Upper lobe of left lung (tissue), 6 donors: ENCODE results near the gene ZNF845. TPM values are rescaled to one million over a fixed set of nuclear protein-coding genes. Genes with fewer than 3 reads are reported as not detected.
A peak's percentile ranks its signal among the peaks of the same experiment; 100 is the strongest.

Experiments used
- ATAC-seq, 2 donors: fragments of 200-7000 bp; cut with Tn5 transposase; one replicate each; pipeline ENCODE4 v1.9.1; 2022; ENCODE audit warnings: mild to moderate bottlenecking in 2 of 2, moderate library complexity in 2 of 2; ENCODE audit not compliant: low FRiP score in 2 of 2
- DNase-seq, 2 donors: peaks; one replicate each; pipeline ENCODE4 v3.0.0-alpha.2; 2019 to 2020
- H3K27ac ChIP-seq, 4 donors: fragments of 200-600 bp; sonication (generic); one replicate each; pipeline ENCODE4 v1.5.1; 2016 to 2019
- H3K27me3 ChIP-seq, 4 donors: fragments of 200-600 bp; sonication (generic); one replicate each; pipeline ENCODE4 v1.5.1; 2017 to 2019
- H3K36me3 ChIP-seq, 4 donors: fragments of 200-600 bp; sonication (generic); one replicate each; pipeline ENCODE4 v1.5.1; 2016 to 2019
- H3K4me1 ChIP-seq, 4 donors: fragments of 200-600 bp; sonication (generic); one replicate each; pipeline ENCODE4 v1.5.1; 2018 to 2019
- H3K4me3 ChIP-seq, 4 donors: fragments of 200-600 bp; sonication (generic); one replicate each; pipeline ENCODE4 v1.5.1; 2017 to 2019; ENCODE audit warnings: mild to moderate bottlenecking in 2 of 4, moderate library complexity in 1 of 4
- H3K9me3 ChIP-seq, 4 donors: fragments of 200-600 bp; sonication (generic); one replicate each; pipeline ENCODE4 v1.5.1; 2018 to 2019
- EP300 ChIP-seq, 4 donors: sonication (generic); formaldehyde crosslinking; IDR thresholded peaks; one replicate each; pipeline ENCODE4 v1.5.1; 2017; ENCODE audit warnings: antibody characterized with exemption in 4 of 4, control low read depth in 2 of 4
- POLR2A ChIP-seq, 4 donors: fragments of 450-650 bp; IDR thresholded peaks; one replicate each; pipeline ENCODE4 v1.5.1; 2016 to 2017; ENCODE audit warnings: antibody characterized with exemption in 4 of 4, mild to moderate bottlenecking in 2 of 4
- POLR2AphosphoS5 ChIP-seq, 2 donors: sonication (generic); formaldehyde crosslinking; IDR thresholded peaks; one replicate each; pipeline ENCODE4 v1.5.1; 2017; ENCODE audit warnings: antibody characterized with exemption in 2 of 2
- WGBS, 2 donors: methylation state at CpG; one replicate each; pipeline ENCODE4 v1.1.5; 2017 to 2018; 5-methylcytosine and 5-hydroxymethylcytosine counted together
- total RNA-seq, 6 donors: library from RNA; depleted of rRNA in 4 of 6; stranded (reverse); fragments of >200 nt in 4 of 6; gene quantifications; one replicate each; pipeline versions ENCODE4 v1.1.0 to v1.2.1, GENCODE V29; 2016 to 2021
- TF ChIP-seq, protein P1 (sequence below), 6 experiments: fragments of 450-650 bp in 4 of 6; fragments of 200-600 bp in 2 of 6; sonication (generic) in 2 of 6; IDR thresholded peaks; one replicate each; pipeline ENCODE4 v1.5.1; 2016 to 2019; ENCODE audit warnings: antibody characterized with exemption in 6 of 6
- donor health status: DM: no; HTN: no; CAD: no; lungs with moderate emphysema.
- donor health status: DM: no; HTN: yes; CAD: no; lungs with severe emphysema.

ZNF845 gene
- total RNA-seq, 6 donors from 2014 or later: 3.2 to 11.4 (median 6.2) TPM

- WGBS, 2 donors: 1 to 5% methylated on average over 21 to 41 of the region's 45 CpGs
- H3K36me3 ChIP-seq: no peaks in the 10 kb centered on the region
- peaks cover 0 to 5% (median 0%) of the 10 kb centered on the region in 4 donors for H3K9me3 ChIP-seq
- peak in 2 of 4 donors; percentile 41 to 63 for TF ChIP-seq POLR2A (IDR thresholded peaks at IDR 0.05)
- TF ChIP-seq, protein P1, sequence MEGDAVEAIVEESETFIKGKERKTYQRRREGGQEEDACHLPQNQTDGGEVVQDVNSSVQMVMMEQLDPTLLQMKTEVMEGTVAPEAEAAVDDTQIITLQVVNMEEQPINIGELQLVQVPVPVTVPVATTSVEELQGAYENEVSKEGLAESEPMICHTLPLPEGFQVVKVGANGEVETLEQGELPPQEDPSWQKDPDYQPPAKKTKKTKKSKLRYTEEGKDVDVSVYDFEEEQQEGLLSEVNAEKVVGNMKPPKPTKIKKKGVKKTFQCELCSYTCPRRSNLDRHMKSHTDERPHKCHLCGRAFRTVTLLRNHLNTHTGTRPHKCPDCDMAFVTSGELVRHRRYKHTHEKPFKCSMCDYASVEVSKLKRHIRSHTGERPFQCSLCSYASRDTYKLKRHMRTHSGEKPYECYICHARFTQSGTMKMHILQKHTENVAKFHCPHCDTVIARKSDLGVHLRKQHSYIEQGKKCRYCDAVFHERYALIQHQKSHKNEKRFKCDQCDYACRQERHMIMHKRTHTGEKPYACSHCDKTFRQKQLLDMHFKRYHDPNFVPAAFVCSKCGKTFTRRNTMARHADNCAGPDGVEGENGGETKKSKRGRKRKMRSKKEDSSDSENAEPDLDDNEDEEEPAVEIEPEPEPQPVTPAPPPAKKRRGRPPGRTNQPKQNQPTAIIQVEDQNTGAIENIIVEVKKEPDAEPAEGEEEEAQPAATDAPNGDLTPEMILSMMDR (IDR thresholded peaks at IDR 0.05): peak in 4 of 6 experiments; percentile 17 to 40 (median 24)
- peak; percentile 38 to 78 for TF ChIP-seq POLR2AphosphoS5 (IDR thresholded peaks at IDR 0.05)
- no peak for TF ChIP-seq EP300 (IDR thresholded peaks at IDR 0.05)
- H3K4me3 ChIP-seq: peak within 1 kb of the TSS; percentile 54 to 81 (median 66)
- H3K27ac ChIP-seq: peak within 1 kb of the TSS; percentile 45 to 75 (median 68)
- DNase-seq (peak; percentile 93 to 100), ATAC-seq (peak; percentile 100)
- H3K27me3 ChIP-seq: no peaks in the 10 kb centered on the region
- H3K4me1 ChIP-seq: peaks cover 0 to 14% (median 5%) of the 10 kb centered on the region in 4 donors
These were observed 31.8 kb downstream of the ZNF845 start, which contains the start of gene ZNF525 for GRCh38 chr19:53365134-53365898. Gene ZNF525, plus strand, starts transcription at chr19:53365705. Its CDS starts 6,577 bp downstream, at chr19:53372282.

- Histone ChIP-seq H3K4me3 (peak overlapping the region; percentile 54 to 81 (median 66)), H3K9me3 (peaks cover 0 to 6% (median 0%) of the 10 kb centered on the region in 4 donors), H3K4me1 (peaks cover 0 to 14% (median 5%) of the 10 kb centered on the region in 4 donors), H3K36me3 (no peaks in the 10 kb centered on the region), H3K27ac (peak overlapping the region; percentile 45 to 75 (median 68)), H3K27me3 (no peaks in the 10 kb centered on the region)
- no peak for TF ChIP-seq EP300 (IDR thresholded peaks at IDR 0.05)
- no peak for TF ChIP-seq POLR2A (IDR thresholded peaks at IDR 0.05)
- no peak for TF ChIP-seq POLR2AphosphoS5 (IDR thresholded peaks at IDR 0.05)
- peak; percentile 71 to 76 for ATAC-seq
- WGBS, 2 donors: 0 to 1% methylated on average over 26 to 32 of the region's 32 CpGs
- DNase-seq: peak; percentile 25 to 82
These were observed 32.4 kb downstream of the ZNF845 start for GRCh38 chr19:53365899-53366493.

- DNase-seq: no peak
- TF ChIP-seq POLR2AphosphoS5 (IDR thresholded peaks at IDR 0.05) (no peak), POLR2A (IDR thresholded peaks at IDR 0.05) (no peak), EP300 (IDR thresholded peaks at IDR 0.05) (no peak)
- TF ChIP-seq, protein P1 (IDR thresholded peaks at IDR 0.05): no peak
- Histone ChIP-seq H3K27ac (no peak overlapping the region), H3K27me3 (no peaks in the 10 kb centered on the region), H3K4me1 (no peaks in the 10 kb centered on the region), H3K36me3 (peaks cover 0 to 39% (median 26%) of the 10 kb centered on the region in 4 donors), H3K4me3 (no peak overlapping the region), H3K9me3 (peaks cover 0 to 6% (median 0%) of the 10 kb centered on the region in 4 donors)
- ATAC-seq: no peak
- WGBS, 2 donors: 89 to 91% methylated on average over 4 of the region's 4 CpGs
These were observed 38.6 kb downstream of the ZNF845 start for GRCh38 chr19:53372196-53372595.

- Histone ChIP-seq H3K27me3 (no peaks in the 10 kb centered on the region), H3K4me3 (no peak overlapping the region), H3K36me3 (peaks cover 11 to 60% (median 42%) of the 10 kb centered on the region in 4 donors), H3K27ac (no peak overlapping the region), H3K4me1 (no peaks in the 10 kb centered on the region), H3K9me3 (peaks cover 0 to 14% (median 8%) of the 10 kb centered on the region in 4 donors)
- TF ChIP-seq POLR2AphosphoS5 (IDR thresholded peaks at IDR 0.05) (no peak), POLR2A (IDR thresholded peaks at IDR 0.05) (no peak), EP300 (IDR thresholded peaks at IDR 0.05) (no peak)
- TF ChIP-seq, protein P1 (IDR thresholded peaks at IDR 0.05): no peak
- ATAC-seq (no peak), DNase-seq (no peak)
- 47 to 59% methylated on average over 3 of the region's 3 CpGs for WGBS, 2 donors
These were observed 40.7 kb downstream of the ZNF845 start for GRCh38 chr19:53374288-53374687.

- no peaks in the 10 kb centered on the region for H3K27me3 ChIP-seq
- peaks cover 0 to 19% (median 11%) of the 10 kb centered on the region in 4 donors for H3K9me3 ChIP-seq
- H3K27ac ChIP-seq: no peak overlapping the region
- H3K4me1 ChIP-seq: no peaks in the 10 kb centered on the region
- TF ChIP-seq EP300 (IDR thresholded peaks at IDR 0.05) (no peak), POLR2A (IDR thresholded peaks at IDR 0.05) (no peak), POLR2AphosphoS5 (IDR thresholded peaks at IDR 0.05) (no peak)
- TF ChIP-seq, protein P1 (IDR thresholded peaks at IDR 0.05): no peak
- ATAC-seq (no peak), DNase-seq (no peak)
- 100% methylated on average over 1 of the region's 1 CpG for WGBS, 2 donors
- no peak overlapping the region for H3K4me3 ChIP-seq
- peaks cover 11 to 64% (median 46%) of the 10 kb centered on the region in 4 donors for H3K36me3 ChIP-seq
These were observed 41.2 kb downstream of the ZNF845 start for GRCh38 chr19:53374743-53375142.
